HG03108 (cell line): Measurements from ENCODE around the gene PDXDC1.
"Not testable (repeated sequence)": the region's sequence is repeated elsewhere in the genome, so short reads cannot be mapped to it uniquely, and the experiment has no call there.

Experiments
- ATAC-seq: cut with Tn5 transposase; IDR thresholded peaks from one replicate; pipeline ENCODE4 v1.9.1; 2021; ENCODE audit warnings: moderate library complexity; ENCODE audit not compliant: unreplicated experiment

The PDXDC1 gene

DNA sequence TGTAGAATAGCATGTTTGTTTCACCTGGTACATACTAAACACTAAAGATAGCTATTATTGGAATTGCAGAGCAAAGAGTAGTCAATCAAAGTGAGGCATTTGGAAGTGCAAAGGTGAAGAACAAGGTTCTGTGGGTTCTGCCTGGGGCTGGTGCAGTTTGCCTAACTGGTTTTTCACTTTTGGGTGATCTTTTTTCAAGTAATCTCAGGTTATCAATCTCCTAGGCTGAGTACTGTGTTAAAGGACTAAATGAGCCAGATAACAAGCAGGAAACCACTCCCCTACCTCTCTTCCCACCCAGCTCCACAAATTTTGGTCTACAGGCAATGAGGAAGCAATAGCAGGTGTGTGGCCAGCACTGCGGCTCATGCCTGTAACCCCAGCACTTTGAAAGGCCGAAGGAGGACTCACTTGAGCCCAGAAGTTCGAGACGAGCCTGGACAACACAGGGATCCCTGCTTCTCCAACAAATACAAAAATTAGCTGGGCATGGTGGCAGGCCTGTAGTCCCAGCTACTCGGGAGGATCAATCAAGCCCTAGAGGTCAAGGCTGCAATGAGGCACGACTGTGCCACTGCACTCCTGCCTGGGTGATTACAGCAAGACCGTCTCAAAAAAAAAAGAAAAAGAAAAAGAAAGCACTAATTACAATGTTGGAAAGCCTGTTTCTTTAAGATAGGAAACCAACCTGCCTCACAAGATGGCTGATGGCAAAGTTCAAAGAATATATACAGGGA is 83.0 kb downstream of the PDXDC1 start:
- no peak for ATAC-seq

DNA sequence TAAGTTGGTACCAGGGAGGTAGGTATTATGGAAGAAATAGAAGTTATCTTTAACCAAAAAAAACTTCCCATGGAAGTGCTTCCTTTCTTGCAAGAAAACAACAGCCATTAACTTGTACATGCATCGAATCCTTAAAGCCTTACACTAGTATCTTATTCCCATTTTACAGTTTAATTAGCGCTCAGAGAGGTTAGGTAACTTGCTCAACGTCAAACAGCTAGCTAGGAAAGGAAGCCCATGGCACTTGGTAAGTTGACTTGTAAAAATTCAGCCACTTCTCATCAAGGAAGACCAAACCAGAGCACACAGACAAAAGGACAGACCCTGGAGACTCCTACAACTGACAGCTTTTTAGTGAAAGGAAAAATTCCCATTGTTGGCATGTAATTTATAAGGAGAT is 84.5 kb downstream of the PDXDC1 start:
- no peak for ATAC-seq

DNA sequence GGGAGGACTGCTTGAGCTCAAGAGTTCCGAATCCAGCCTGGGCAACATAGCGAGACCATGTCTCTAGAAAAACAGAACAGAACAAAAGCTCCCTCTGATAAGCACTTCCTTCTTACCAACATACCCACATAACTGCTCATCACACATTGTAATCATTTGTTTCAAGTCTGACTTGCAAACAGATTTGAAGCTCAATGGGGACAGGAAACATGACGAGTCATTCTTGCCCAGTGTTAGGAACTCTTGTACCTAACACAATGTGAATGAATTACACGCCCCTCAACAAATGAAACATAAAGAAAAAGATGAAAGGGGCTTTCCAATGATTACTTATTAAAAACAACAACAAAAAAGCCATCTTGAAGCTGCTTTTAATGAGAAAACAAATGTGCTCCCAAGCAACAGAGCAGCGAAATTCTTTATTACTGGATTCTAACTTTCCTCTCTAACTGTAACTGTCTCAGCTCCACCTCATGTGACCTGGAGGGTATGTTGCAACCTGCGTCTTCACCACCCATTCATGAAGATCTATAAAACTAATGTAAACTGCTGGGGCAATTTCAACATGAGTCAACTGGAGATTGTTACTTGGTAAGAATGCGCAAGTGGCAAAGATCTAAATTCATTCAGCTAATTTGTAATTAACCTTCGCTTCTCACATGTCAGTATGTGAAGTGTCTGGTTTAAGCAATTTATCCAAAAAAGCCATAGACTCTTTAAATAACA is 87.4 kb downstream of the PDXDC1 start:
- not testable (repeated sequence) for ATAC-seq

DNA sequence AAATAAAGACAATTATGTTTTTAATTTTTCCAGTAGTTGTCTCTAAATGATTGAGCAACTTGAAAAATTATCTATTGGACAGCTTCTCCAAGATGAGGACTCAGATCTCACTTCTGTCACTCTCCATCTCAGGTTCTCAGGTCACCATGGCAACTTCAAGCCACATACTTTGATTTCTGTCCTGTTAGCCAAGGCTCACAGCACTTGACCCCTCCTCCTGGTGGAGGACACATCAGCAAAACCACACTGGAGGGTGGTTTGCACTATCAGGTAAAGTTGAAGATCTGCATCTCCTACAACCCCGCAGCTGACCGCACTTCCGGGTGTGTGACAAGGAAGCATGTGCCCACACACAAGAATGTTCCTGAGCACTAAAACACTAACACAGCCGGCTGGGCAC is 91.1 kb downstream of the PDXDC1 start:
- not testable (repeated sequence) for ATAC-seq

DNA sequence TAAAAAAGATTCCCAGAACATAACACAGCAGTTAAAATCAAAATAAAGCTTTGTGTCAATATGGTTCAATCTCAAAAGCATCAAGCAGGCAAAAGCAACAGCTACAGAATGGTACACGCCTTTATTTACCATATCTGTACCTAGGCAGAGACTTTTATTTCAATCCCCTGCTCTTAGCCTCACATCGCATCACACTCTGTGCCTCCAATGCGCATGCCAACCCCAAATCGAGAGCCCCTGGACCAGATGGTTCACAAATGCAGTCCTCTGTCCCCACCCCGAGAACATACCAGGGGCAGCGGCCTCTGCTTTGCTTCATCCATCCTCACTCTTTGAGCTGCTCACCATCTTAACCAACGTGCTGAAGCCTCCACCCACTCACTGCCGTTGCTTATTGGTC is 91.9 kb downstream of the PDXDC1 start:
- not testable (repeated sequence) for ATAC-seq

DNA sequence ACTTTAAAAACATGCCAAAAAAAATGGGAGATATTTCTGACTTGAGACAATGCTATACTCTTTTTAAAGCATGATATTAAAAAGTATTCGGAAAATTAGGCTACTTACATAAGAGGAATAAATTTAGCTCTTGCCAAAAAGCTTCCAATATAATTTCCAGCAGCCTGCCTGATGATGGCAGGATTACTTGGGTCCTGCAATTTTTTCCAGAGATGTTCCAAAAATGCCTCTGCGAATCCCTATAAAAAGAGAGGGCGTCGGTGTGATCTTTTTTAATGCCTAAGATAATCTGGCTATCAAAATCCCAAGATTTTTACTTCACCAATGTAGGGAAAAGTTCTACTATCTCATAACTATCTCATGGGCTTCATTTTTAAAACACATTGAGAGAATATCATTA is 96.2 kb downstream of the PDXDC1 start:
- not testable (repeated sequence) for ATAC-seq

DNA sequence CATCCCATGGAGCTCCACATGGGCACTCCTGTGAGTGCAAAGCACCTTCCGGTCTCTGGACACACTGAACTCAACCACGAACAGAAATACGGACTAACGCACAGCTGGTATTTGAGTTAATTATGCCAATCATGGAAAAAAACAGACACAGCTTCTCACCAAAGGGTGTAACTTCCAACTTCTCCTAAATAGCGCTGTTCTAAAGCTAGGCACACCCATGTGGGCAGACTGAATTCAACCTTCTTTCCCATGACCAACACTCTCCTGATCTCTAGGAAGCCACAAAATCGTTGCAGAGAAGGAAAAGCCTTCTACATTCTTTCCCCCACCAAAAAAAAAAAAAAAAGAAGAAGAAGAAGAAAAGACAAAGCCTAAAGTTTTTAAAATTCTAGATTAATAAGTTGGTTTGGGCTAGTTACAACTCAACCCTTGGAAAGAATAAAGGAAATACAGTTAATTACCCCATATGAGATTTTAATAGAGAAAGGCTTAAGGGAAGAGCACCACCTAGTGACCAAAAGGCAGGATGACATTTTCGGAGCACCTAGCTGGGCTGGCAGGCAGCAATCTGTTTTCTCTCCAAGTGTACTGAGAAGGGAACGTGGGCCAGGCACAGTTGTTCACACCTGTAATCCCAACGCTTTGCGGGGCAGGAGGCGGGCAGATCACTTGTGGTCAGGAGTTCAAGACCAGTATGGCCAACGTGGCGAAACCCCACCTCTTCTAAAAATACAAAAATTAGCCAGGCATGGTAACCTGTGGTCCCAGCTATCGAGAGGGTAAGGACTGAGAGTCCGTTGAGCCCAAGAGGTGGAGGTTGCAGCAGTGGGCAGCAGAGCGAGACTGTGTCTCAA is 97.3 kb downstream of the PDXDC1 start:
- ATAC-seq = not testable (repeated sequence)

- ATAC-seq = no peak
Observed at GRCh38 chr16:15073101-15073500, 98.3 kb downstream of the PDXDC1 start.

GRCh38 chr16:15076161-15076560 is 101.3 kb downstream of the PDXDC1 start:
- not testable (repeated sequence) for ATAC-seq

- not testable (repeated sequence) for ATAC-seq
Observed at GRCh38 chr16:15080883-15081282, 106.1 kb downstream of the PDXDC1 start.

GRCh38 chr16:15082788-15083187 is 108.0 kb downstream of the PDXDC1 start:
- not testable (repeated sequence) for ATAC-seq

- ATAC-seq = not testable (repeated sequence)
Observed at GRCh38 chr16:15090663-15091269, 115.9 kb downstream of the PDXDC1 start.

DNA sequence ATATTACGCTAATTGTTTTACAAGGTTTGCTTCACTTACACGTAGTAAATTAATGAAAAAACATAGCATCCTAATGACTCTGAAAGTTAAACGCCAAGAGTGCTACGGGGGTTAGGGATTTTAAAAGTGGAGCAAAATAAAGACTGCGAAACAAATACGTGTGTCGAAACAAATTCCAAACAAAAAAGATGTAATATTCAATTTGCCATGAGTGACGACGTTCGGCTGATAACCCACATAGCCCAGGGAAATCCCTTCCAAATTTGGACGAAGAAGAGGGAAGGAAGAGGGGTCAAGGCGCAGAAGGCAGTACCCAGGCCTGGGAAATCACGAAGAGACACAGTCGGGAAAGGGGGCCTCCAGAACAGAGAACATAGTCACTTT is 118.7 kb downstream of the PDXDC1 start:
- not testable (repeated sequence) for ATAC-seq

DNA sequence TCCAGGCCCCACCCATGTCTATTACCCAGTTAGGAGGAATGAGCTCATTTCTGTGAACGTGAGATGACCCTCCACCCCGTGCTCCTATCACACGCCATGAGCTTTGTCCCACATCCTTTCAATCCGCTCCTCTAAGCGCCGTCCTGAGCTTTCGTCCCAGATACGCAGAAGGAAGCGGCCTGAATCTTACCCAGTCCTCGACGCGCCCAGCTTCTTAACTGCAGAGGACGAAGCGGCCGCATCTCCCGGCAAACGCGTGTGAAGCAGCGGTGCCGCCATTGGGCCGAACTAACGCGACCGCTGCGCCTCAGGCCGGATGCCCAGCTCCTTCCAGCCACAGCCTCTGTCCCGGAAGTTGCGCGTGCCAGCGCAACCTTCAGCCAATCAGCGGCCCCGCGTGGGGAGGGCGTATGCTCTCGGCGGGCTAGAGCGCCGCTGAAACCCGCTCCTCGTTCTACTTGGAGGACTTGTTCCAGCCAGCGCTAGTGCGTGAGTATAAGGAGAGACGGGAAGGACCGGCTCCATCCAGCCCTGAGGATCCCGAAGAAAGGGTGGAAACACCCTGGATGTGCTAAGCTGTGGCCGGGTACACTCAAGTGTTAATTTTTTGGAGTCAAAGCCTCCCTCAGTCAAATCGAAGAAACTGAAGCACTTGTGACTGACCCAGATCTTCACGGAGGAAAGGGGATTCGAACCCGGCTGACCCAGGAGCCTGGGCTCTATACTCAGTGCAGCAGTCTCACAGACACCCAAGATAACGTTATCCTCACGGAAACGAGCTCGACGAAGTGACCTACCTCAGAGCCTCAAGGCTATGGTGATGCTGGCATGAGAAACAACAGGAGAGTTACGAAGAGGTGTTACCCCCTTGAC is 119.4 kb downstream of the PDXDC1 start, which contains the start of gene RRN3:
Gene RRN3 (minus strand): TSS at position 318 of the 873 bp plus-strand sequence. CDS start 39 bp downstream, at position 279.
- ATAC-seq = peak; percentile 98

GRCh38 chr16:15096583-15096972 is 121.8 kb downstream of the PDXDC1 start:
- not testable (repeated sequence) for ATAC-seq

DNA sequence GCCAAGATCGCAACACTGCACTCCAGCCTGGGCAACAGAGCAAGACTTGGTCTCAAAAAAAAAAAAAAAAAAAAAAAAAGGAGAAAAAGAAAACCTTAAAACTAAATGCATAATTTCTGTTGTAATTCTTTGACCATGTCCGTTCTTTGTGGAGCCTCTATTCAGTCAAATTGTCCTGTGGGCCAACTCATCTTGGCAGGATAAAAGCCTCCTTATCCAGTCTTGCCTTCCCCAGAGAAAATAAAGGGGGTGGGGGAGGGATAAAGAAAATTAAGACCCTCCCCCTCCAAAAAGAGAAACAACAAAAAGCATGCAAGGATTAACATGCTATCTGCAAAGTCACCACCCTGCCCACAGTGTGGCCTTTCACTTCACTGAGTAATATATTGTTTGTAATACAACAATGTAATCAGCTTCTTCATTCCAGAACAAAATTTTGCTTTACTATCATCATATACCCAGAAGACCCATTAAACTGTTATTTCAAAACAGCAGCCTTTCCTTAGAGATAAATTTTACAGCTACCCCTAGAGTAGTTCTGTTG is 124.6 kb downstream of the PDXDC1 start:
- not testable (repeated sequence) for ATAC-seq

DNA sequence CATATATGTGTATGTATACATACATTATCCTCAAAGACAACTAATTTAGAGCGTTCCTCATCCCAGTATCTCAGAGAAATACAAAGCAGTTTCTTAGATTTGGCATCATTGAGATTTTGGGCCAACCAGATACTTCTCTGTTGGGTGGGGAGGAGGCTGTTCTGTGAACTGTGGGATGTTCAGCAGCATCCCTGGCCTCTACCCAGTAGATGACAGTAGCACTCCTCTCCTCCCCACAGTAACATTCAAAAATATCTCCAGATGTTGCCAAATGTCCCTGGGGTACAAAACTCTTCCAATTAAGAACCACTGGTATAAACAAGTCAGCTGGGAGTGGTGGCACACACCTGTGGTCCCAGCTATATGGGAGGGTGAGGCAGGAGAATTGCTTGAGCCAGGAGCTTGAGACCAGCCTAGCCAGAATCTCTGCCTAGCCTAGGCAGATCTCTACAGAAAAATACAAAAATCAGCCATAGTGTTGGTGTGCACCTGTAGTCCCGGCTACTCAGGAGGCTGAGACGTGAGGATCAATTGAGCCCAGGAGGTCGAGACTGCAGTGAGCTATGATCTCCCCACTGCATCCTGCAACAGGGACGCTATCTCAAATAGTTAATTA is 125.7 kb downstream of the PDXDC1 start:
- not testable (repeated sequence) for ATAC-seq

GRCh38 chr16:15127641-15128425 is 153.0 kb downstream of the PDXDC1 start:
- not testable (repeated sequence) for ATAC-seq
